Neural cell (in vitro differentiated cells): ENCODE data around the gene CYB561. TPM values are rescaled to one million over a fixed set of nuclear protein-coding genes. Genes with fewer than 3 reads are reported as not detected.

Source experiments
- H2AFZ ChIP-seq: fragments of 200-600, 300-800 bp; sonication (generic), shearing (Covaris generic); 2 replicates; pipeline ENCODE4 v1.6.0; 2014; ENCODE audit warnings: low read depth, mild to moderate bottlenecking, antibody characterized with exemption, low read length, moderate library complexity
- H3F3A ChIP-seq: fragments of 200-600 bp; shearing (Covaris generic); 2 replicates; pipeline ENCODE4 v1.6.1; 2016; ENCODE audit warnings: mild to moderate bottlenecking, moderate library complexity, mixed read lengths, antibody characterized with exemption, low read length; ENCODE audit not compliant: insufficient read depth, poor library complexity, severe bottlenecking
- H3K27ac ChIP-seq: fragments of 200-600, 300-800 bp; sonication (generic), shearing (Covaris generic); 2 replicates; pipeline ENCODE4 v1.5.1; 2014; ENCODE audit warnings: mild to moderate bottlenecking, low read length, moderate library complexity
- H3K27me3 ChIP-seq: fragments of 300-800, 200-600 bp; sonication (generic), shearing (Covaris generic); 2 replicates; pipeline ENCODE4 v1.6.0; 2014; ENCODE audit warnings: mild to moderate bottlenecking, low read depth, low read length, moderate library complexity; ENCODE audit not compliant: insufficient read depth
- H3K36me3 ChIP-seq: fragments of 300-800, 200-600 bp; sonication (generic), shearing (Covaris generic); 2 replicates; pipeline ENCODE4 v1.5.1; 2014; ENCODE audit warnings: mild to moderate bottlenecking, antibody characterized with exemption, low read length, moderate library complexity; ENCODE audit not compliant: insufficient read depth
- H3K4me2 ChIP-seq: fragments of 300-800, 200-600 bp; sonication (generic), shearing (Covaris generic); 2 replicates; pipeline ENCODE4 v1.6.0; 2014; ENCODE audit warnings: mild to moderate bottlenecking, low read length
- H3K4me3 ChIP-seq: fragments of 300-800, 200-600 bp; sonication (generic), shearing (Covaris generic); 2 replicates; pipeline ENCODE4 v1.5.1; 2014; ENCODE audit warnings: mild to moderate bottlenecking, low read length, moderate library complexity
- H3K79me2 ChIP-seq: fragments of 200-600 bp; shearing (Covaris generic); replicated peaks from 2 replicates; pipeline ENCODE4 v1.6.0; 2014; ENCODE audit warnings: mild to moderate bottlenecking, low read length, moderate library complexity; ENCODE audit not compliant: insufficient read depth
- H3K9ac ChIP-seq: fragments of 300-800, 200-600 bp; sonication (generic), shearing (Covaris generic); 2 replicates; pipeline ENCODE4 v1.6.1; 2016; ENCODE audit warnings: mild to moderate bottlenecking, low read length, mixed read lengths
- H3K9me2 ChIP-seq: fragments of 200-600 bp; shearing (Covaris generic); 2 replicates; pipeline ENCODE4 v1.6.1; 2016; ENCODE audit warnings: mild to moderate bottlenecking, low read length, mixed read lengths; ENCODE audit not compliant: insufficient read depth
- H3K9me3 ChIP-seq: fragments of 200-600, 300-800 bp; sonication (generic), shearing (Covaris generic); 2 replicates; pipeline ENCODE4 v1.6.1; 2016; ENCODE audit warnings: mild to moderate bottlenecking, mixed run types, low read length, moderate library complexity, mixed read lengths
- H4K20me1 ChIP-seq: fragments of 200-600 bp; shearing (Covaris generic); 2 replicates; pipeline ENCODE4 v1.6.1; 2016; ENCODE audit warnings: mild to moderate bottlenecking, mixed run types; ENCODE audit not compliant: insufficient read depth
- CTCF ChIP-seq: fragments of 450-650 bp; IDR thresholded peaks from 2 replicates; pipeline ENCODE4 v1.5.1; 2014; ENCODE audit warnings: antibody characterized with exemption, mild to moderate bottlenecking, moderate library complexity; ENCODE audit not compliant: poor library complexity, severe bottlenecking
- EP300 ChIP-seq: fragments of 450-650 bp; conservative IDR thresholded peaks from 2 replicates; pipeline ENCODE4 v1.6.1; 2014; ENCODE audit warnings: antibody characterized with exemption, mild to moderate bottlenecking, moderate library complexity; ENCODE audit not compliant: poor library complexity, severe bottlenecking
- EZH2 ChIP-seq: fragments of 200-600, 300-800 bp; shearing (Covaris generic), sonication (generic); IDR thresholded peaks from 2 replicates; pipeline ENCODE4 v1.6.1; 2014; ENCODE audit warnings: antibody characterized with exemption, low read length, borderline replicate concordance, mild to moderate bottlenecking; ENCODE audit not compliant: insufficient read depth, poor library complexity, severe bottlenecking
- MXI1 ChIP-seq: fragments of 450-650 bp; conservative IDR thresholded peaks from 2 replicates; pipeline ENCODE4 v1.6.1; 2014; ENCODE audit warnings: antibody characterized with exemption, mild to moderate bottlenecking; ENCODE audit not compliant: poor library complexity, severe bottlenecking
- POLR2AphosphoS5 ChIP-seq: IDR thresholded peaks from 2 replicates; pipeline ENCODE4 v1.6.1; 2012
- RAD21 ChIP-seq: fragments of 450-650 bp; conservative IDR thresholded peaks from 2 replicates; pipeline ENCODE4 v1.6.1; 2014; ENCODE audit warnings: antibody characterized with exemption, mild to moderate bottlenecking, moderate library complexity
- SMC3 ChIP-seq: fragments of 450-650 bp; conservative IDR thresholded peaks from 2 replicates; pipeline ENCODE4 v1.6.1; 2014; ENCODE audit warnings: antibody characterized with exemption, mild to moderate bottlenecking, moderate library complexity; ENCODE audit not compliant: poor library complexity
- TAF1 ChIP-seq: IDR thresholded peaks from 2 replicates; pipeline ENCODE4 v1.6.1; 2012; ENCODE audit warnings: low read depth
- polyA plus RNA-seq: library from polyadenylated mRNA; depleted of rRNA; stranded (reverse); fragments of >200 nt; gene quantifications from 2 replicates; pipeline ENCODE4 v1.2.3, GENCODE V29; 2014
- TF ChIP-seq, protein P1 (sequence below): IDR thresholded peaks from 2 replicates; pipeline ENCODE4 v1.6.1; 2012; ENCODE audit warnings: borderline replicate concordance

The CYB561 gene
- polyA plus RNA-seq, 1 donor from 2014 or later, result 15.7 TPM

- H3F3A ChIP-seq, result no peaks in the 10 kb centered on the region
- H3K9me3 ChIP-seq, result no peaks in the 10 kb centered on the region
- H3K36me3 ChIP-seq, result no peaks in the 10 kb centered on the region
- no peaks in the 10 kb centered on the region for H4K20me1 ChIP-seq
- H3K27me3 ChIP-seq, result no peaks in the 10 kb centered on the region
- no peak overlapping the region for H3K4me3 ChIP-seq
- TF ChIP-seq SMC3 (no peak), CTCF (no peak), MXI1 (no peak), RAD21 (no peak), EP300 (no peak)
- H3K27ac ChIP-seq, result no peak overlapping the region
- H3K79me2 ChIP-seq, result no peaks in the 10 kb centered on the region
- H3K4me2 ChIP-seq, result no peak overlapping the region
- no peak overlapping the region for H3K9ac ChIP-seq
- no peaks in the 10 kb centered on the region for H3K9me2 ChIP-seq
- H2AFZ ChIP-seq, result no peak overlapping the region
These were observed 5.9 kb downstream of the CYB561 start for GRCh38 chr17:63440127-63440769.

DNA sequence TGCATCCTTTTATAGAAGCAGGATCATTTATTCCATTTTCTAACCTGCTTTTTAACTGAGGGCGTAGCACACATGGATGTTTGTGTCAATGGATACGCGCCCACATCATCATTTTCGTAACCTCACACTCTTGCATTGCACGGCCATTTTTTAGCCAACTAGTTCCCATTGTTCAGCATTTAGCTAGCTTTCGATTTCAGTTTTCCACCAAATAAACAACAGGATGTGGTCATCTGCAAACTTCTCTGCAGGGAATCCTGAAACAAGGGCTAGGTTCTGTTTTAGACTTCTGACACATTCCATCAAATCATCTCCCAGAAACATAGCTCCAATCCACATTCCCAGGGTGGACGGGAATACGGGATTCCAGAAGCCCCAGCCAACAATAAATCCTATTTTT lies 6.4 kb downstream of the CYB561 start:
- H3K9me3 ChIP-seq, result no peaks in the 10 kb centered on the region
- no peaks in the 10 kb centered on the region for H3K79me2 ChIP-seq
- no peak overlapping the region for H3K4me3 ChIP-seq
- H3K4me2 ChIP-seq, result no peak overlapping the region
- no peak overlapping the region for H3K9ac ChIP-seq
- no peaks in the 10 kb centered on the region for H3K9me2 ChIP-seq
- no peaks in the 10 kb centered on the region for H3F3A ChIP-seq
- no peaks in the 10 kb centered on the region for H3K27me3 ChIP-seq
- H2AFZ ChIP-seq, result no peak overlapping the region
- TF ChIP-seq CTCF (no peak), EZH2 (no peak), SMC3 (no peak), POLR2AphosphoS5 (no peak), MXI1 (no peak), EP300 (no peak), TAF1 (no peak), RAD21 (no peak)
- TF ChIP-seq, protein P1, sequence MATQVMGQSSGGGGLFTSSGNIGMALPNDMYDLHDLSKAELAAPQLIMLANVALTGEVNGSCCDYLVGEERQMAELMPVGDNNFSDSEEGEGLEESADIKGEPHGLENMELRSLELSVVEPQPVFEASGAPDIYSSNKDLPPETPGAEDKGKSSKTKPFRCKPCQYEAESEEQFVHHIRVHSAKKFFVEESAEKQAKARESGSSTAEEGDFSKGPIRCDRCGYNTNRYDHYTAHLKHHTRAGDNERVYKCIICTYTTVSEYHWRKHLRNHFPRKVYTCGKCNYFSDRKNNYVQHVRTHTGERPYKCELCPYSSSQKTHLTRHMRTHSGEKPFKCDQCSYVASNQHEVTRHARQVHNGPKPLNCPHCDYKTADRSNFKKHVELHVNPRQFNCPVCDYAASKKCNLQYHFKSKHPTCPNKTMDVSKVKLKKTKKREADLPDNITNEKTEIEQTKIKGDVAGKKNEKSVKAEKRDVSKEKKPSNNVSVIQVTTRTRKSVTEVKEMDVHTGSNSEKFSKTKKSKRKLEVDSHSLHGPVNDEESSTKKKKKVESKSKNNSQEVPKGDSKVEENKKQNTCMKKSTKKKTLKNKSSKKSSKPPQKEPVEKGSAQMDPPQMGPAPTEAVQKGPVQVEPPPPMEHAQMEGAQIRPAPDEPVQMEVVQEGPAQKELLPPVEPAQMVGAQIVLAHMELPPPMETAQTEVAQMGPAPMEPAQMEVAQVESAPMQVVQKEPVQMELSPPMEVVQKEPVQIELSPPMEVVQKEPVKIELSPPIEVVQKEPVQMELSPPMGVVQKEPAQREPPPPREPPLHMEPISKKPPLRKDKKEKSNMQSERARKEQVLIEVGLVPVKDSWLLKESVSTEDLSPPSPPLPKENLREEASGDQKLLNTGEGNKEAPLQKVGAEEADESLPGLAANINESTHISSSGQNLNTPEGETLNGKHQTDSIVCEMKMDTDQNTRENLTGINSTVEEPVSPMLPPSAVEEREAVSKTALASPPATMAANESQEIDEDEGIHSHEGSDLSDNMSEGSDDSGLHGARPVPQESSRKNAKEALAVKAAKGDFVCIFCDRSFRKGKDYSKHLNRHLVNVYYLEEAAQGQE, result no peak
- H4K20me1 ChIP-seq, result no peaks in the 10 kb centered on the region
- no peaks in the 10 kb centered on the region for H3K36me3 ChIP-seq
- no peak overlapping the region for H3K27ac ChIP-seq
